ENCODE measurements around the gene INSIG1.

Gene INSIG1

GRCh38 chr7:155259866-155260497 is 37.7 kb upstream of the INSIG1 start:
- ATAC-seq (replicated peaks; ENCODE audit: extremely low read depth, poor library complexity, severe bottlenecking) (no peak), DNase-seq (ENCODE audit: low spot score in 2 of 2) (no peak)
- Mint-ChIP-seq H3K27me3 (peaks cover 5% of the 10 kb centered on the region), H3K27ac (ENCODE audit: low read depth) (no peak overlapping the region), H3K9me3 (no peaks in the 10 kb centered on the region), H3K4me3 (no peak overlapping the region), H3K4me1 (peaks cover 6% of the 10 kb centered on the region), H3K36me3 (ENCODE audit: insufficient read depth) (peaks cover under 1% of the 10 kb centered on the region)

DNA sequence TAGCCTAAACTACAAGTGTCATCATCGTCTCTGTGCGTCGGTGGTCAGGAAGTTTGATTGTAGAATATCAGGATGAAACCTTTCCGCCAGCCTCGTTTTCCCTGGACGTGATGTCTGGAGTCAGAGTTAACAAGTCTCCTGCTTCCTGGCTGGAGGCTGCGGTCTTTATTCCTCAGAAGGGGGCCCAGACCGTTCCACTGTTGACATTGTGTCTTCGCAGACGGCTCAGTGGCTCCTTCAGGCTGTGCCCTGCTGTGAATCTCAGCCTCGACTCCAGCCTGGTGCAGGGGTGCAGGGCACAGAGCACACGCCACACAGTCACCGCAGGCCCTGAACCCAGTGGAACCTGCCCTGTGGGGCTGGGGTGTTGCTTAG is 37.2 kb upstream of the INSIG1 start:
- DNase-seq (ENCODE audit: low spot score in 2 of 2) (no peak), ATAC-seq (replicated peaks; ENCODE audit: extremely low read depth, poor library complexity, severe bottlenecking) (no peak)
- peaks cover 1% of the 10 kb centered on the region for H3K4me1 Mint-ChIP-seq
- no peak overlapping the region for H3K27ac Mint-ChIP-seq (ENCODE audit: low read depth)
- H3K9me3 Mint-ChIP-seq = no peaks in the 10 kb centered on the region
- no peaks in the 10 kb centered on the region for H3K27me3 Mint-ChIP-seq
- no peak overlapping the region for H3K4me3 Mint-ChIP-seq
- no peaks in the 10 kb centered on the region for H3K36me3 Mint-ChIP-seq (ENCODE audit: insufficient read depth)

DNA sequence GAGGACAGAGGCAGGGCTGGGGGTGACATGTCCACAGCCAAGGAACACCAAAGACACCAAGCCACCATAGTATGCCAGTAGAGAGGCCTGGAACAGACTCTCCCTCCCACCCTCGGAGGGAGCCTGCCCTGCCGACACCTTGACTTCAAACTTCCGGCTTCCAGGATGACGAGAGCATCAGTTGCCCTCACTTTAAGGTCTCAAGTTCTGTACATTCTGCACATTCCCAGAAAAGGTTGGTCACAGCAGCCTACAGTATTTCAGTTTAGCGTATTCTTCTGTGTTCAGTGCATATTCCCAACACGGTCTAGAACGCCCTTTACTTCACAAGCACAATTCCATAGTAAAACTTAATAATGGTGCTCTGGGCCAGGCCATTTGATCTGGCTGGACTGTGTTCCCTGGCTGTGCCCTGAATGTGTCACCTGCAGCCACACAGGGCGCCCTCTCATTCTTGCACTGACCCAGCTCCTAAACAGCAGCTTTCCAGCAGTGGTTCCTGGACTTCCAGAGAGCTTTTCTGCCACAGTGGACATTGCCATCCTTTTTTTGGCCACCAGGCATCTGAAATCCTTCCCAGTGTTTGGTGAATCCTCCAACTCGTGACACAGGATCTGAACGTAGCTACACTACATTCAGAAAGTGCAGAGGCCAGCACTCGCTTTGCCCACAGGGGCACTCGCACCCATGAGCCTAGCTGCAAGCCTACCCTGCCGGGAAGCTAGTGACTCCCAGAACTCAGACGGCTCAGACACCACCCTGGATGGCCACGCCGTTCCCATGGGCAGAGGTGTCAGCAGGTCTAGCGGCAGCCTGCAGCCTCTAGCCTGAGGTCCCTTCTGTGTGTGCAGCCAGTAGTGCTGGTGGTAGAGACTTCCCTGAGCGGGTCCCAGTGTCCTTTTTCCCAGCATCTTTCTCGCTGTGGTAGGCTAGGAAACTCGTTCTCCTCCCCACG is 36.4 kb upstream of the INSIG1 start:
- no peaks in the 10 kb centered on the region for H3K4me1 Mint-ChIP-seq
- no peaks in the 10 kb centered on the region for H3K36me3 Mint-ChIP-seq (ENCODE audit: insufficient read depth)
- no peak overlapping the region for H3K27ac Mint-ChIP-seq (ENCODE audit: low read depth)
- H3K9me3 Mint-ChIP-seq = no peaks in the 10 kb centered on the region
- H3K4me3 Mint-ChIP-seq = no peak overlapping the region
- H3K27me3 Mint-ChIP-seq = no peaks in the 10 kb centered on the region
- ATAC-seq (replicated peaks; ENCODE audit: extremely low read depth, poor library complexity, severe bottlenecking) (no peak), DNase-seq (ENCODE audit: low spot score in 2 of 2) (no peak)

- H3K36me3 Mint-ChIP-seq (ENCODE audit: insufficient read depth) = no peaks in the 10 kb centered on the region
Measured at GRCh38 chr7:155262031-155262430, 35.6 kb upstream of the INSIG1 start.

DNA sequence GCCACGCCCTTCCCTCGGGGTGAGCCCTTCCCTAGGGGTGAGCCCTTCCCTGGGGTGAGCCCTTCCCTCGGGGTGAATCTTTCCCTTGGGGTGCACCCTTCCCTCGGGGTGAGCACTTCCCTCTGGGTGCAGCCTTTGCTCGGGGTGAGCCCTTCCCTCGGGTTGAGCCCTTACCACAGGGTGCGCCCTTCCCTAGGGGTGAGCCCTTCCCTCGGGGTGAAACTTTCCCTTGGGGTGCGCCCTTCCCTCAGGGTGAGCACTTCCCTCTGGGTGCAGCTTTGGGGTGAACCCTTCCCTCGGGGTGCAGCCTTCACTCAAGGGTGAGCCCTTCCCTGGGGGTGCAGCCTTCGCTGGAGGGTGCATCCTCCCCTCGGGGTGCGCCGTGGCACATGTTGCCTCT is 34.6 kb upstream of the INSIG1 start:
- no peaks in the 10 kb centered on the region for H3K27me3 Mint-ChIP-seq
- no peaks in the 10 kb centered on the region for H3K36me3 Mint-ChIP-seq (ENCODE audit: insufficient read depth)
- H3K4me1 Mint-ChIP-seq = no peaks in the 10 kb centered on the region
- H3K9me3 Mint-ChIP-seq = no peaks in the 10 kb centered on the region
- DNase-seq (ENCODE audit: low spot score in 2 of 2) (no peak), ATAC-seq (replicated peaks; ENCODE audit: extremely low read depth, poor library complexity, severe bottlenecking) (no peak)
- no peak overlapping the region for H3K27ac Mint-ChIP-seq (ENCODE audit: low read depth)
- H3K4me3 Mint-ChIP-seq = no peak overlapping the region

More at GRCh38 chr7:155262031-155262430, 35.6 kb upstream of the INSIG1 start:
- Mint-ChIP-seq H3K27ac (ENCODE audit: low read depth) (no peak overlapping the region), H3K4me3 (no peak overlapping the region), H3K4me1 (no peaks in the 10 kb centered on the region), H3K27me3 (no peaks in the 10 kb centered on the region), H3K9me3 (no peaks in the 10 kb centered on the region)
- ATAC-seq (replicated peaks; ENCODE audit: extremely low read depth, poor library complexity, severe bottlenecking) (no peak), DNase-seq (ENCODE audit: low spot score in 2 of 2) (no peak)

DNA sequence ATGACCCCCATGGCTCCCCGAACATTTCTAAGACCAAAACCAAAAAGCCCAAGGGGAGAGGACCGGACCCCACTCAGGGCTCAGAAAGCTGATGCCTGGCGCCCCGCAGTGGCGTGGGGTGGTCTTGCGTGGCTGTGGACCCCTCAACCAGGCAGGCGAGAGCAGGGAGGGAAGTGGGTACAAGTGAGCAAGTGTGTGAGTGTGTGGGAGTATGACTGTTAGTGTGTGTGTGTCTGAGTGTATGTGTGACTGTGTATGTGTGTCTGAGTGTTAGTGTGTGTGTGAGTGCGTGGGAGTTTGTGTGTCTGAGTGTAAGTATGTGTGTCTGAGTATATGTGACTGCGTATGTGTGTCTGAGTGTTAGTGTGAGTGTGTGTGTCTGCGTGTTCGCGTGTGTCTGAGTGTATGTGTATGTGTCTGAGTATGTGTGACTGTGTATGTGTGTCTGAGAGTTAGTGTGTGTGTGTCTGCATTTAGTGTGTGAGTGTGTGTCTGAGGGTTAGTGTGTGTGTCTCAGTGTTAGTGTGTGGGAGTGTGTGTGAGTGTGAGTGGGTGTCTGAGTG is 34.0 kb upstream of the INSIG1 start:
- no peaks in the 10 kb centered on the region for H3K9me3 Mint-ChIP-seq
- H3K4me3 Mint-ChIP-seq = no peak overlapping the region
- no peaks in the 10 kb centered on the region for H3K36me3 Mint-ChIP-seq (ENCODE audit: insufficient read depth)
- ATAC-seq (replicated peaks; ENCODE audit: extremely low read depth, poor library complexity, severe bottlenecking) = no peak
- no peak overlapping the region for H3K27ac Mint-ChIP-seq (ENCODE audit: low read depth)
- H3K4me1 Mint-ChIP-seq = no peaks in the 10 kb centered on the region
- no peak for DNase-seq (ENCODE audit: low spot score in 2 of 2)
- H3K27me3 Mint-ChIP-seq = no peaks in the 10 kb centered on the region

GRCh38 chr7:155265144-155265543 is 32.5 kb upstream of the INSIG1 start:
- peaks cover 4% of the 10 kb centered on the region for H3K4me1 Mint-ChIP-seq
- DNase-seq (ENCODE audit: low spot score in 2 of 2) (no peak), ATAC-seq (replicated peaks; ENCODE audit: extremely low read depth, poor library complexity, severe bottlenecking) (no peak)
- no peak overlapping the region for H3K27ac Mint-ChIP-seq (ENCODE audit: low read depth)
- H3K9me3 Mint-ChIP-seq = no peaks in the 10 kb centered on the region
- H3K4me3 Mint-ChIP-seq = no peak overlapping the region
- H3K27me3 Mint-ChIP-seq = no peaks in the 10 kb centered on the region
- no peaks in the 10 kb centered on the region for H3K36me3 Mint-ChIP-seq (ENCODE audit: insufficient read depth)

- Mint-ChIP-seq H3K27ac (ENCODE audit: low read depth) (no peak overlapping the region), H3K4me1 (peaks cover 4% of the 10 kb centered on the region), H3K4me3 (no peak overlapping the region), H3K27me3 (no peaks in the 10 kb centered on the region), H3K9me3 (no peaks in the 10 kb centered on the region), H3K36me3 (ENCODE audit: insufficient read depth) (no peaks in the 10 kb centered on the region)
- no peak for DNase-seq (ENCODE audit: low spot score in 2 of 2)
- ATAC-seq (replicated peaks; ENCODE audit: extremely low read depth, poor library complexity, severe bottlenecking) = no peak
Measured at GRCh38 chr7:155265961-155266360, 31.7 kb upstream of the INSIG1 start.

DNA sequence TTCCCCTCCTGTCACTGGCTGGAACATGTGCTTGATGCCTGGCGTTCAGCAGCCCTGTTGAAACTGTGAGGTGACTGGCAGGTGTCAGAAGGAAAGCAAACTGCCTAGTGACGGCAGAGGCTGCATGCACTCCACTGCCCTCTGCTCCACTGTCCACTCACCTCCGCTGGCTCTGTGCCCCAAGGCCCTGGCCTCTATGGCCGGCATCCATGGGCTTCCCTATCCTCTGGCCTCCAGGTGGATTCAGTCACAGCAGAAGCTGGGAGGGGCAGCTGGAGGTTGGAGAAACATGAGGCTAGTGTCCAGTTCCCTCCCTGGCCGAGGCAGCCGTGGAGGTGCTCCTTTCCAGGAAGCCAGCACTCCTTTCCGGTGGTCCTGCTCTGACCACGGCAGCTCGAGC is 31.2 kb upstream of the INSIG1 start:
- H3K4me1 Mint-ChIP-seq = peaks cover 4% of the 10 kb centered on the region
- H3K4me3 Mint-ChIP-seq = no peak overlapping the region
- ATAC-seq (replicated peaks; ENCODE audit: extremely low read depth, poor library complexity, severe bottlenecking) (no peak), DNase-seq (ENCODE audit: low spot score in 2 of 2) (no peak)
- H3K27ac Mint-ChIP-seq (ENCODE audit: low read depth) = no peak overlapping the region
- no peaks in the 10 kb centered on the region for H3K36me3 Mint-ChIP-seq (ENCODE audit: insufficient read depth)
- H3K9me3 Mint-ChIP-seq = no peaks in the 10 kb centered on the region
- H3K27me3 Mint-ChIP-seq = no peaks in the 10 kb centered on the region

GRCh38 chr7:155267023-155267422 is 30.7 kb upstream of the INSIG1 start:
- ATAC-seq (replicated peaks; ENCODE audit: extremely low read depth, poor library complexity, severe bottlenecking) (no peak), DNase-seq (ENCODE audit: low spot score in 2 of 2) (no peak)
- Mint-ChIP-seq H3K9me3 (no peaks in the 10 kb centered on the region), H3K27ac (ENCODE audit: low read depth) (no peak overlapping the region), H3K4me3 (no peak overlapping the region), H3K4me1 (peaks cover 4% of the 10 kb centered on the region), H3K27me3 (no peaks in the 10 kb centered on the region), H3K36me3 (ENCODE audit: insufficient read depth) (no peaks in the 10 kb centered on the region)

DNA sequence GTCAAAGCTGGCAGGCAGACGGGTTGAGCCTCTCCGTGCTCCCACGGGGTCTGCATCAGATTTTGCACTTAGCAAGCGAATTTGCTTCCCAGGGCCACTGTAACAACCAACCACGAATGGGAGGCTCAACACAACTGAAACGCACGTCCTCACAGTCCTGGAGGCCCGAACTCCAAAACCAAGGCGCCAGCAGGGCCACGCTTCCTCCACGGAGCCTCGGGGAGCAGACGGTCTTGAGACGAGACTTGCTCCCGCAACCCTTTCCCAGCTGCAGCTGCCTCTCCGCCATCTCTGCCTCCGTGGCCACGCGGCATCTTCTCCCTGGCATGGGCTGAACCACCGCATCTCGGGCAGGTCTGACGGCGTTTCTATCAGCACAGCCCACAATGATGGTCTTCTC is 30.2 kb upstream of the INSIG1 start:
- H3K27ac Mint-ChIP-seq (ENCODE audit: low read depth) = no peak overlapping the region
- no peaks in the 10 kb centered on the region for H3K36me3 Mint-ChIP-seq (ENCODE audit: insufficient read depth)
- peaks cover 4% of the 10 kb centered on the region for H3K4me1 Mint-ChIP-seq
- DNase-seq (ENCODE audit: low spot score in 2 of 2) = no peak
- no peaks in the 10 kb centered on the region for H3K27me3 Mint-ChIP-seq
- H3K9me3 Mint-ChIP-seq = no peaks in the 10 kb centered on the region
- no peak for ATAC-seq (replicated peaks; ENCODE audit: extremely low read depth, poor library complexity, severe bottlenecking)
- no peak overlapping the region for H3K4me3 Mint-ChIP-seq

DNA sequence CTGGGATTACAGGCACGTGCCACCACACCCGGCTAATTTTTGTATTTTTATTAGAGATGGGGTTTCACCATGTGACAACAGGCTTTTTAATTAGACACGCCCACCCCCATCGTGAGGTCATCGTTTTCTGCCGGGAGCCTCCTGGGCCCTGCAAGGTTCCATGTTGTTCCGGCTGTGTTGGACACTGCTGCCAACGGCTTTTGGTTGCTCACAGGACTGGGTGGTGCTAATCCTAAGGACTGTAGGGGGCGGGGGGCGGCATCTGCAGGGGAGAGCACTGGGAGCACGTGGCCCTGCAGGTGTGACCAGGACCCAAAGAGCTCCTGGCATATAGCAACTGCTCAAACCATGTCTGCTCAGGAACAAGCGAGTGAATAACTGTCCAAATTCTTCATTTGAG is 29.5 kb upstream of the INSIG1 start:
- H3K27me3 Mint-ChIP-seq = no peaks in the 10 kb centered on the region
- no peak for DNase-seq (ENCODE audit: low spot score in 2 of 2)
- H3K4me3 Mint-ChIP-seq = no peak overlapping the region

More for the DNA sequence above, 29.5 kb upstream of the INSIG1 start:
- Mint-ChIP-seq H3K9me3 (no peaks in the 10 kb centered on the region), H3K27ac (ENCODE audit: low read depth) (no peak overlapping the region), H3K4me1 (peaks cover 4% of the 10 kb centered on the region), H3K36me3 (ENCODE audit: insufficient read depth) (no peaks in the 10 kb centered on the region)
- no peak for ATAC-seq (replicated peaks; ENCODE audit: extremely low read depth, poor library complexity, severe bottlenecking)

Measured in central memory CD8-positive, alpha-beta T cell (primary cell).